ENCODE data around the gene GBGT1.

The GBGT1 gene

GRCh38 chr9:133122935-133123611 is 40.6 kb downstream of the GBGT1 start:
- no peak for DNase-seq

- DNase-seq = no peak
Measured at GRCh38 chr9:133122605-133122934, 41.1 kb downstream of the GBGT1 start.

GRCh38 chr9:133121915-133122550 is 41.7 kb downstream of the GBGT1 start:
- no peak for DNase-seq

- peak; percentile 76 for DNase-seq
Measured at GRCh38 chr9:133121198-133121914, 42.4 kb downstream of the GBGT1 start, which contains the start of gene RALGDS. Gene RALGDS, minus strand, starts transcription at chr9:133121240. Its CDS starts 86 bp downstream, at chr9:133121154.

- DNase-seq = peak; percentile 38
Measured at GRCh38 chr9:133120501-133121197, 43.1 kb downstream of the GBGT1 start.

GRCh38 chr9:133119846-133120500 is 43.7 kb downstream of the GBGT1 start:
- peak; percentile 38 for DNase-seq

GRCh38 chr9:133119103-133119845 is 44.4 kb downstream of the GBGT1 start:
- no peak for DNase-seq

- no peak for DNase-seq
Measured at GRCh38 chr9:133118568-133118967, 45.1 kb downstream of the GBGT1 start.

- no peak for DNase-seq
Measured at GRCh38 chr9:133118179-133118520, 45.6 kb downstream of the GBGT1 start.

GRCh38 chr9:133117271-133118178 is 46.2 kb downstream of the GBGT1 start:
- DNase-seq = no peak

- no peak for DNase-seq
Measured at GRCh38 chr9:133116346-133117231, 47.1 kb downstream of the GBGT1 start.

- no peak for DNase-seq
Measured at GRCh38 chr9:133115604-133116345, 47.9 kb downstream of the GBGT1 start.

- DNase-seq = no peak
Measured at GRCh38 chr9:133114886-133115603, 48.7 kb downstream of the GBGT1 start.

GRCh38 chr9:133113949-133114885 is 49.5 kb downstream of the GBGT1 start:
- no peak for DNase-seq

- no peak for DNase-seq
Measured at GRCh38 chr9:133113163-133113948, 50.4 kb downstream of the GBGT1 start.

GRCh38 chr9:133112663-133113026 is 51.1 kb downstream of the GBGT1 start:
- DNase-seq = no peak

Measured in NCI-H146 (cell line).